A549 (cell line): Measurements from ENCODE around the gene ABCC5.

Experiments
- CEBPB ChIP-seq, 2 experiments: fragments of >200 bp in 1 of 2; sonication (Bioruptor Twin) in 1 of 2; formaldehyde crosslinking in 1 of 2; IDR thresholded peaks; 2 replicates each; pipeline ENCODE4 v1.6.1; 2012 to 2016
- EP300 ChIP-seq, 2 experiments: fragments of >200 bp; sonication (Bioruptor Twin); formaldehyde crosslinking; IDR thresholded peaks; 2 replicates in 1 of 2; 3 replicates in 1 of 2; pipeline ENCODE4 v1.6.1; 2016 to 2017
- JUNB ChIP-seq: fragments of >200 bp; sonication (Bioruptor Twin); formaldehyde crosslinking; IDR thresholded peaks from 2 replicates; pipeline ENCODE4 v1.6.1; 2016
- POLR2A ChIP-seq: IDR thresholded peaks from 2 replicates; pipeline ENCODE4 v1.6.1; 2012; ENCODE audit warnings: mild to moderate bottlenecking, low read length
- RFX5 ChIP-seq: fragments of 450-650 bp; IDR thresholded peaks from 2 replicates; pipeline ENCODE4 v1.7.1; 2014; ENCODE audit warnings: antibody characterized with exemption, mild to moderate bottlenecking, moderate library complexity
- TF ChIP-seq, protein P1 (sequence below): fragments of >200 bp; sonication (Bioruptor Twin); formaldehyde crosslinking; IDR thresholded peaks from 3 replicates; pipeline ENCODE4 v1.5.1; 2016
- TF ChIP-seq, protein P2 (sequence below): IDR thresholded peaks from 2 replicates; pipeline ENCODE4 v1.6.1; 2012
- TF ChIP-seq, protein P3 (sequence below): fragments of 450-650 bp; IDR thresholded peaks from 2 replicates; pipeline ENCODE4 v1.6.1; 2014; ENCODE audit warnings: antibody characterized with exemption
- TF ChIP-seq, protein P4 (sequence below): fragments of >200 bp; sonication (Bioruptor Twin); formaldehyde crosslinking; IDR thresholded peaks from 3 replicates; pipeline ENCODE4 v1.6.1; 2016

DNA sequence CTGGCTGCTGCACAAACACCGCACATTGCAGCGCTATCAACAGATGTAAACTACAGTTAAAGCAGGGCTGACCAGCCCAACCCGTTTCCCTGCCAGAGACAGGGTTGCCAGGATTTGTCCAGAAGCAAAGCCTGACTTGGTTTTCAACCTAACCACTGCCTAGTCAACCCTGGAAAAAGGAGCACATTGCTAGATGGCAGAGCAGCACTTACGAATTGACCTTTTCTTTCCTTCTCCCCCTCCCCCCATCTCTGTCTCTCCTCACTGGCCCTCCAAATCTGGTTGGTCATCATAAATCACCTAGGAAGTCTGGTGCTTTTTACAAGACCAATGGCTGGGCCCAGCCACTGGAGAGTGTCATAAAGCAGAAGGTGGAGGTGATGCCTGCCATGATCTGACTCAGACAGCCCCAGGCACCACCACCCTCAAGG, 51.3 kb downstream of the ABCC5 start:
- TF ChIP-seq, protein P1, sequence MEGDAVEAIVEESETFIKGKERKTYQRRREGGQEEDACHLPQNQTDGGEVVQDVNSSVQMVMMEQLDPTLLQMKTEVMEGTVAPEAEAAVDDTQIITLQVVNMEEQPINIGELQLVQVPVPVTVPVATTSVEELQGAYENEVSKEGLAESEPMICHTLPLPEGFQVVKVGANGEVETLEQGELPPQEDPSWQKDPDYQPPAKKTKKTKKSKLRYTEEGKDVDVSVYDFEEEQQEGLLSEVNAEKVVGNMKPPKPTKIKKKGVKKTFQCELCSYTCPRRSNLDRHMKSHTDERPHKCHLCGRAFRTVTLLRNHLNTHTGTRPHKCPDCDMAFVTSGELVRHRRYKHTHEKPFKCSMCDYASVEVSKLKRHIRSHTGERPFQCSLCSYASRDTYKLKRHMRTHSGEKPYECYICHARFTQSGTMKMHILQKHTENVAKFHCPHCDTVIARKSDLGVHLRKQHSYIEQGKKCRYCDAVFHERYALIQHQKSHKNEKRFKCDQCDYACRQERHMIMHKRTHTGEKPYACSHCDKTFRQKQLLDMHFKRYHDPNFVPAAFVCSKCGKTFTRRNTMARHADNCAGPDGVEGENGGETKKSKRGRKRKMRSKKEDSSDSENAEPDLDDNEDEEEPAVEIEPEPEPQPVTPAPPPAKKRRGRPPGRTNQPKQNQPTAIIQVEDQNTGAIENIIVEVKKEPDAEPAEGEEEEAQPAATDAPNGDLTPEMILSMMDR: no peak
- TF ChIP-seq, protein P2, sequence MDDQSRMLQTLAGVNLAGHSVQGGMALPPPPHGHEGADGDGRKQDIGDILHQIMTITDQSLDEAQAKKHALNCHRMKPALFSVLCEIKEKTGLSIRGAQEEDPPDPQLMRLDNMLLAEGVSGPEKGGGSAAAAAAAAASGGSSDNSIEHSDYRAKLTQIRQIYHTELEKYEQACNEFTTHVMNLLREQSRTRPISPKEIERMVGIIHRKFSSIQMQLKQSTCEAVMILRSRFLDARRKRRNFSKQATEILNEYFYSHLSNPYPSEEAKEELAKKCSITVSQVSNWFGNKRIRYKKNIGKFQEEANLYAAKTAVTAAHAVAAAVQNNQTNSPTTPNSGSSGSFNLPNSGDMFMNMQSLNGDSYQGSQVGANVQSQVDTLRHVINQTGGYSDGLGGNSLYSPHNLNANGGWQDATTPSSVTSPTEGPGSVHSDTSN: no peak
- TF ChIP-seq CEBPB (IDR thresholded peaks at IDR 0.05) (no peak), EP300 (IDR thresholded peaks at IDR 0.05) (no peak), JUNB (no peak), RFX5 (no peak), POLR2A (no peak)
- TF ChIP-seq, protein P3, sequence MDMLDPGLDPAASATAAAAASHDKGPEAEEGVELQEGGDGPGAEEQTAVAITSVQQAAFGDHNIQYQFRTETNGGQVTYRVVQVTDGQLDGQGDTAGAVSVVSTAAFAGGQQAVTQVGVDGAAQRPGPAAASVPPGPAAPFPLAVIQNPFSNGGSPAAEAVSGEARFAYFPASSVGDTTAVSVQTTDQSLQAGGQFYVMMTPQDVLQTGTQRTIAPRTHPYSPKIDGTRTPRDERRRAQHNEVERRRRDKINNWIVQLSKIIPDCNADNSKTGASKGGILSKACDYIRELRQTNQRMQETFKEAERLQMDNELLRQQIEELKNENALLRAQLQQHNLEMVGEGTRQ: no peak
- TF ChIP-seq, protein P4, sequence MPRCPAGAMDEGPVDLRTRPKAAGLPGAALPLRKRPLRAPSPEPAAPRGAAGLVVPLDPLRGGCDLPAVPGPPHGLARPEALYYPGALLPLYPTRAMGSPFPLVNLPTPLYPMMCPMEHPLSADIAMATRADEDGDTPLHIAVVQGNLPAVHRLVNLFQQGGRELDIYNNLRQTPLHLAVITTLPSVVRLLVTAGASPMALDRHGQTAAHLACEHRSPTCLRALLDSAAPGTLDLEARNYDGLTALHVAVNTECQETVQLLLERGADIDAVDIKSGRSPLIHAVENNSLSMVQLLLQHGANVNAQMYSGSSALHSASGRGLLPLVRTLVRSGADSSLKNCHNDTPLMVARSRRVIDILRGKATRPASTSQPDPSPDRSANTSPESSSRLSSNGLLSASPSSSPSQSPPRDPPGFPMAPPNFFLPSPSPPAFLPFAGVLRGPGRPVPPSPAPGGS: no peak
